ENCODE measurements around the gene ADIRF.
"Not testable (repeated sequence)": the region's sequence is repeated elsewhere in the genome, so short reads cannot be mapped to it uniquely, and the experiment has no call there.

The ADIRF gene

DNA sequence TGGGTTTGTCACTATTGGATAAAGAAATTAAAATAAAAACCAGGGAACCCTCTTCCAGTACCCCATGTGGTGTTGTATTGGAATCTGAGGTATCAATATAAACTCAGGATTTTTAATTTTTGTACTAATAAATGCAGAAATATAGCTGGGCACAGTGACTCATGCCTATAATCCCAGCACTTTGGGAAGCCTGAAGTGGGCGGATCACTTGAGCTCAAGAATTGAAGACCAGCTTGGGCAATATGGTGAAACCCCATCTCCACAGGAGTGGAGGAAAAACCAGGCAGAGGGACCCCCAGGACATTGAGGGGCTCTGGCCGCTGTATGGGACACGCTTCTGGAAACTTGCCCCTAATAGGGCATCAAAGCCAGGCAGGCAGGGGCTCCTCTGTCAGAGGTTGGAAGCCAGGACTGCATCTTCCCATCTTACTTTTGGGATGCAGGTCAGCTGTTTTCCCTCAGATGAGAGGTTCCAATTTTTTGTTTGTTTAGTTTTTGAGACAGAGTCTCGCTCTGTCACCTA, 11.1 kb downstream of the ADIRF start:
- no peak for DNase-seq (ENCODE audit: low spot score)

- DNase-seq (ENCODE audit: low spot score) = no peak
Observed at GRCh38 chr10:86979977-86980448, 11.7 kb downstream of the ADIRF start.

- DNase-seq (ENCODE audit: low spot score) = not testable (repeated sequence)
Observed at GRCh38 chr10:86981020-86981419, 12.7 kb downstream of the ADIRF start.

DNA sequence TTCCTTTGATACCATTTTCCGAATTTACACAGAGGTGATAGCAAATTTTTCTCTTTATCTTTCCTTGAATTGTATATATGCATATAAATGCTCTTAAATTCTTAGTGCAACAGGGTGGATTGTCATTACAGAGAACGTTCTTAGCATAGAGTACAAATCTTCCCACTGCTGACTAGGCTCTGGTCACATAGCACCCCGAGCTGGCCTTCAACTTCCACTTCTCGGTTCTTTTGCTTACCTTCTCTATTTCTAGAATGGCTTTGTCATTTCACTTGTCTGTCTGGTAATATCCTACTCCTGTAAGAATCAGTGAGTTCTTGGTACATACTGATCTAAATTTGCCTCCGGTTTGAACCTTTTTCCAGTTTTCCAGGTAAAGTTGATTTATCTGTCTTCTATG, 13.4 kb downstream of the ADIRF start:
- no peak for DNase-seq (ENCODE audit: low spot score)

GRCh38 chr10:86984498-86984897, 16.2 kb downstream of the ADIRF start:
- not testable (repeated sequence) for DNase-seq (ENCODE audit: low spot score)

DNA sequence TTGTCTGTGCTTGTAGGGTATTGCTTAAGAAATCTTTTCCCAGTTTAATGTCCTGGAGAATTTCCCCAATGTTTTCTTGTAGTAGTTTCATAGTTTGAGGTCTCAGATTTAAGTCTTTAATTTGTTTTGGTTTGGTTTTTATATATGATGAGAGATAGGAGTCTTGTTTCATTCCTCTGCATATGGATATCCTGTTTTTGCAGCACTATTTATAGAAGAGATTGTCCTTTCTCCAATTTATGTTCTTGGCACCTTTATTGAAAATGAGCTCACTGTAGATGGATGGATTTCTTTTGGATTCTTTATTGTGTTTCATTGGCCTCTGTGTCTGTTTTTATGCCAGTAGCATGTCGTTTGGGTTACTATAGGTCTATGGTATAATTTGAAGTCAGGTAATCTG, 20.2 kb downstream of the ADIRF start:
- DNase-seq (ENCODE audit: low spot score) = no peak

DNA sequence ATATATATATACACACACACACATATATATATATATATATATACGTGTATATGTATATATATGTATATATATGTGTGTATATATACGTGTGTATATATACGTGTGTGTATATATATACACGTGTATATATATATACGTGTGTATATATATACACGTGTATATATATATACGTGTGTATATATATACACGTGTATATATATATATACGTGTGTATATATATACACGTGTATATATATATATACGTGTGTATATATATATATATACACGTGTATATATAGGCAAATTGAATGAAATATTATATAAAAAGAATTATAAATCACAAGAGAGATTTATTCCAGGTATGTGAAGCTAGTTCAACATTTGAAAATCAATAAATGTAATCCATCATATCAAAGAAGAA, 23.1 kb downstream of the ADIRF start:
- DNase-seq (ENCODE audit: low spot score) = not testable (repeated sequence)

DNA sequence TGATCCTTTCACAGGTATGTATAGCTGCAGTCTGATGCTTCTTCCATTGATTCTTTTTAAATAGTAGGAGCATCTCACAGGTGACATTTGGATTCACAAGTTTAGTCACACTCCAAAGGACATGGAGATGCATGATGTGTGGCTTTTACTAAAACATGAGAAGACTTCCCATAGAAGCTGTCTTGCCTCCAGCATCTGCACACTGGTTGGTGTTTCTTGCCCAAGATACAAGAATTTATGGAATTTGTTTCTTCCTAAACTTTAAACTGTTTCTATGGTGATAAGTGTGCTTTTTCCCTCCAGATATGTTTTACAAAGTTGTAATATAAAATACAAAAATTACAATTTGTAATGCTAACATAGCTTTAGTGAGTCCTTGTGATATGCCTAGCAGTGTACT, 24.2 kb downstream of the ADIRF start:
- DNase-seq (ENCODE audit: low spot score) = no peak

GRCh38 chr10:86992929-86993328, 24.6 kb downstream of the ADIRF start:
- no peak for DNase-seq (ENCODE audit: low spot score)

DNA sequence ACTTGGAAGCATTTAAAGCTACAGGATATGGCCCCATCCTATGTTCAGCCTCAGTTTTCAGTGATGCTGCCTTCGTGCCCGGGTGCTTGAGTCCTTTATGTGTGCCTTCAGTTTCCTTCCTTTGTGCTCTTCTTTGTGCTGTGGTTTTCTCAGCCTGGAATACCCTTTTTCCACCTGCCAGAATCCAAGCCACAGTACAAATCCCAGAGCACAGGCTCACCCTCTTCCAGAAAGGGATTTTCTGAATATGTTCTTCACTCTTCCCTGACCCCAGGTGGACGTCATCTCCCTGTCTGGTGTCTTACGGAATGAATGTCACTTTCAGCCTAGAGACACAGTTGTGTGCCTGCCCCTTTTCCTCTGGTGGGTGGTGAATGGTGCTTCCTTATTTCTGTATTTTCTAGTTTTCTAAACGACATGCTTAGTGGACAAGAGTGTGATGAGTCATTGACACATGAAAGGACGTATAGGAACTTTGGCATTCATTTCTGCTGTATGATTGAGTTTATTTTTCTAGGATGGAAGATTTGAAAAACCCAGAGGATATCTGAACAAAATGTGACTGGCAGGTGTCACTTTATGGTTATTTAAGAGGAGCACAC, 31.6 kb downstream of the ADIRF start:
- not testable (repeated sequence) for DNase-seq (ENCODE audit: low spot score)

DNA sequence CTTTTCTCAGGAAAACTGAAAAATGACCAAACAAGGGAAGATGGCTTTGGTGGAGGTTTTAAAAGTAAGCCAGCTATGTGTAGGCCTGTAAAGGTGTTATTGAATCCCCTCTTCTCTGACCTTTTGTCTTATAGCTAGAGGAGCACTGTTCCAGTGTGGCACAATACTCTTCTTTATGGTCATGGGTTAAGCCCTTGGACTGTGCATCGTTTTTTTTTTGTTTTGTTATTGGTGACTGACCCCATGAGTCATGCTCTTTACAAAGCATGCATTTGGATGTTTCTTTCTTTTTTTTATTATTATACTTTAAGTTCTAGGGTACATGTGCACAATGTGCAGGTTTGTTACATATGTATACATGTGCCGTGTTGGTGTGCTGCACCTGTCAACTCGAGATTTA, 32.2 kb downstream of the ADIRF start:
- no peak for DNase-seq (ENCODE audit: low spot score)

DNA sequence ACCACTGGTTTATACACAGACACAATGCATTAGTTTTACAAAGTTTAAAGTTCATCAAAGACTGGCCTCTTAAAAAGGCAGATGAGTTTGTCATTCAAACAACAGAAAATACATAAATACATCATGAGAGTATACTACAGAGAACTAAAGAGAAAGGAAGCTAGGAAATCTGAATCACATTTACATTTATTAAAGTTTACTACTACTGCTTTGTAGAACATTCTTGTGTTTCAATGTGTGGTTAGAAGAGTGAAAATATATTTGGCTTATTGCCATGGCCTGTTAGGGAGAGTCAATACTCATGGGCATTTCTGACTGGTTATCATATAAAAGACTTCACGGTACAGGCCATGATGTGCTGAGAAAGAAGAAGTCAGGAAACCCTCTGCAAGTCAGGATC, 38.8 kb downstream of the ADIRF start:
- not testable (repeated sequence) for DNase-seq (ENCODE audit: low spot score)

DNA sequence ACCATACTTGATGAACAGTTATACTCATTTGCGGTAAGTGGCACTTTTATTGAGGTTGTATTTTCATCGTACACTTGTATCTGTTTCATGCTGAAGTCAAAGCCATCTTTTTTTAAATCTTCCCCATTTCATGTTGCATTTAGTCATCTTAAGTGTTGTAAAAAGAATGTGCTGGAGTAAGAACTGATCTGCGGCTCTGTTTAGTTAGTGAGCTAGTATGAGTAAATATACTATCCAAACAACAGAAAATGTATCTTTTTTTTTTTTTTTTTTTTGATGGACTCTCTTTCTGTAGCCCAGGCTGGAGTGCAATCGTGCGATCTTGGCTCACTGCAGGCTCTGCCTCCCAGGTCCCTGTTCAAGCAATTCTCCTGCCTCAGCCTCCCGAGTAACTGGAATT, 39.4 kb downstream of the ADIRF start:
- DNase-seq (ENCODE audit: low spot score) = not testable (repeated sequence)

DNA sequence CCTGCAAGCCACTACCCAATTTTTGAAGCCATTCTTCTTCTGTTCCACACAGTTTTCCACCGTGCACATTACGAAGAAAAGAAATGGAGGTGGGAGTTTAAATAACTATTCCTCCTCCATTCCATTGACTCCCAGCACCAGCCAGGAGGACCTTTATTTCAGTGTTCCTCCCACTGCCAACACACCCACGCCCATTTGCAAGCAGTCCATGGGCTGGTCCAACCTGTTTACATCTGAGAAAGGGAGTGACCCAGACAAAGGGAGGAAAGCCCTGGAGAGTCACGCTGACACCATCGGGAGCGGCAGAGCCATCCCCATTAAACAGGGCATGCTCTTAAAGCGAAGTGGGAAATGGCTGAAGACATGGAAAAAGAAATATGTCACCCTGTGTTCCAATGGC, 40.0 kb downstream of the ADIRF start:
- DNase-seq (ENCODE audit: low spot score) = not testable (repeated sequence)

DNA sequence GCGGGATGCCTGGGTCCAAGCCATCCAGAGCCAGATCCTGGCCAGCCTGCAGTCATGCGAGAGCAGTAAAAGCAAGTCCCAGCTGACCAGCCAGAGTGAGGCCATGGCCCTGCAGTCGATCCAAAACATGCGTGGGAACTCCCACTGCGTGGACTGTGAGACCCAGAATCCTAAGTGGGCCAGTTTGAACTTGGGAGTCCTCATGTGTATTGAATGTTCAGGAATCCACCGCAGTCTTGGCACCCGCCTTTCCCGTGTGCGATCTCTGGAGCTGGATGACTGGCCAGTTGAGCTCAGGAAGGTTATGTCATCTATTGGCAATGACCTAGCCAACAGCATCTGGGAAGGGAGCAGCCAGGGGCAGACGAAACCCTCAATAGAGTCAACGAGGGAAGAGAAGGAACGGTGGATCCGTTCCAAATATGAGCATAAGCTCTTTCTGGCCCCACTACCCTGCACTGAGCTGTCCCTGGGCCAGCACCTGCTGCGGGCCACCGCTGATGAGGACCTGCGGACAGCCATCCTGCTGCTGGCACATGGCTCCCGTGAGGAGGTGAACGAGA, 40.9 kb downstream of the ADIRF start:
- DNase-seq (ENCODE audit: low spot score) = not testable (repeated sequence)

- DNase-seq (ENCODE audit: low spot score) = not testable (repeated sequence)
Observed at GRCh38 chr10:87013528-87013927, 45.2 kb downstream of the ADIRF start.

GRCh38 chr10:87014986-87015716, 46.9 kb downstream of the ADIRF start:
- not testable (repeated sequence) for DNase-seq (ENCODE audit: low spot score)

- not testable (repeated sequence) for DNase-seq (ENCODE audit: low spot score)
Observed at GRCh38 chr10:87018127-87018526, 49.8 kb downstream of the ADIRF start.

DNA sequence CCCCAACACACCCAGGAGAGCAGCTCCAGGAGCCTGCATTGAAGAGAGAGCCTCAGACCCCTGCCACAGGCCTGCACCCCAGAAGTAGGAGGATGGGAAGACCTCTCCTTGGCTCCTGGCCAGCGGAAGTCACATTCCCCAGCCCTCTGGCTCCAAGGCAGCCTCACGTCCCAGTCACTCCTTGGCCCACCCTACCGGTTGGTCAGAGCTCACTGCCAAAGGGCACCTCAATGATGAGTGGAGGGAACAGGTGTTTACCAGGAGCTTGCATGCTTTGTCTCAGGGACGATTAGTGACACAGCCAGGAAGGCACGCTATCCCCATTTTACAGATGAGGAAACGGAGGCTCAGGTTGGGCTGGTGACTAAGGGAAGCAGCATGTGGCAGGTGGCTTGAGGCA, 50.8 kb downstream of the ADIRF start:
- DNase-seq (ENCODE audit: low spot score) = not testable (repeated sequence)

GRCh38 chr10:87019504-87019903, 51.2 kb downstream of the ADIRF start:
- not testable (repeated sequence) for DNase-seq (ENCODE audit: low spot score)

DNA sequence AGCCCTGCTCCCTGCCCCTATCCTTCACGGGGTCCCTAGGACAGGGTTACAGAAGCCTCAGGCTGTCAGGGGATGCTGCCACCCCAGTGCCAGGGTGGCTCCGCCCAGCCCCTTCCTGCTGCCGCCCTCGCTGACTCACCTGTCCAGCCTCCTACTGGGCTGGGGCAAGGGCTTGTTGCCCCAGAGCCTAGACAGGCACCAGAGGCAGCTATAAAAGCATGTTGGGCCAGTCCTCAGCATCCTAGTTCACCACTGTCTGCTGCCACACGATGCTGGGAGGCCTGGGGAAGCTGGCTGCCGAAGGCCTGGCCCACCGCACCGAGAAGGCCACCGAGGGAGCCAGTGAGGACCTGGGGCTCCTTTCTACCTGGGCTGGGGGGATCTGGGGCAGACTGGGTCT, 51.8 kb downstream of the ADIRF start, which contains the start of gene FAM25A:
TSS of gene FAM25A (plus strand) at position 239 of the 400 bp plus-strand sequence. CDS start at position 270, 31 bp downstream.
- not testable (repeated sequence) for DNase-seq (ENCODE audit: low spot score)
